Effector CD8-positive, alpha-beta T cell (primary cell): ENCODE measurements around the gene SHC3.

Source experiments
- DNase-seq: peaks from one replicate; lab custom pipeline; 2025; lab: John Stamatoyannopoulos, UW

The SHC3 gene

DNA sequence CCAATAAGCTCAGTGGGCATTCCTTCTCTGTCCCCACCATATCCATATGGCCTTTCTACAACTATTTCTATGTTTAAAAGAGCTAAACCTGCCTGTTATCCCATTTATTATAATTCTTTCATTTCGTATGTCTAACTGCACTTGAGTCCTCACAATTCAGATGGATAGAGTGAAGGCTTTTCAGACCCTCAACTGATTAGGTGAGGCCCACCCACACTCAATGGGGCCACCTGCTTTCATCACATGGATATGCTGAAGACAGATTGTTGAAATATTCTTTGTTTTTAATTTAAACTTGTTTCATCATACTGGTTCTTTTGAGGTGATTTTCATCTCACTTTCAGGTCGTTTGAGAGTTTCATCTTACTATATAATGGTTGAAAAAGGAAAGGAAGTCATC, 193.0 kb downstream of the SHC3 start:
- DNase-seq = no peak

DNA sequence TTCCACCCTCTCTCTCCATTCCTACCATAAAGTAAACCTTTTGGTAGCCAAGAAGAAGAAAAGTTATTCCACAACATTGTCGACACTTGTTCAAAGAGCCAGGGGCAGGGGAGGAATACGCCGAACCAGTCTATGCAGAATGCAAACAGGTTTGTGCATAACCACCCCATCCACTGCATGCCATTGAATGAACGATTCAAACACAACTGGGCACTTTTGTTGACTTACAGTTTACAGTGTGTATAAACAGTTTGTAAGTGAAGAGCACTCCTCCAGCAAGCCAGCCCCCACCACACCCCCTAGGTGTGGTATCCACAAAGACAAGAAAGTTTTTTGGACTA, 194.1 kb downstream of the SHC3 start:
- no peak for DNase-seq

DNA sequence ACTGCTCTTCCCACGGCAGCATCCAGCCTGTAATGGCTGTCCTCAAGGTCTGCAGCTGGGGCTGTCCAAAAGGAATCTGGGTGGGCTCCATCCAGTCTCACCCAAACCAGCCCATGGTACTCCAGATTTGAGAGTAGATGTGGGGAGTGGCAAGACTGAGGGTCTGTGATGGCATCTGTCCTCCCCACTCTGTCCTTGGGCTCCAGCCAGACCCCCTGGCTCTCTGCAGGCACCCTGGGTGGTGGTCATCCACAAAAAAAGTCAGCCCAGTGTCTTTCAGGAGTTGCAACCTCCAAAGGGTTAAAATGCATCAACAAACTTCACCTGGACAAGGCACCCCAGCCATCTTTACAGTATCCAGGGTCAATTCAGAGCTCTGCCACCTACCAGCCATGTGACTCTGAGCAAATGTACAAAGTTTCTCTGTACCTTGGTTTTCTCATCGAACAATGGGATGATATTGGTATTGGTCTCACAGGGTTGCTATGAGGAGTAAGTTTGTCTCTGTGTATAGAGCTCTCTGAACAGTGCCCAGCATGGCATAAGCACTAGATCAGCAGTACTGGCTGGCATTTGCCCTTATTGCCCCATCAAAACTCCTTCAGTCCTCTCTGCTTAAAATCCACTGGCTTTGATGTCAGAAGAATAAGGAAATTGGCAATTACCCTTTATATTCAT, 194.6 kb downstream of the SHC3 start:
- no peak for DNase-seq

- DNase-seq = no peak
Measured at GRCh38 chr9:88980740-88981203, 197.8 kb downstream of the SHC3 start.

- no peak for DNase-seq
Measured at GRCh38 chr9:88979791-88980190, 198.8 kb downstream of the SHC3 start.

DNA sequence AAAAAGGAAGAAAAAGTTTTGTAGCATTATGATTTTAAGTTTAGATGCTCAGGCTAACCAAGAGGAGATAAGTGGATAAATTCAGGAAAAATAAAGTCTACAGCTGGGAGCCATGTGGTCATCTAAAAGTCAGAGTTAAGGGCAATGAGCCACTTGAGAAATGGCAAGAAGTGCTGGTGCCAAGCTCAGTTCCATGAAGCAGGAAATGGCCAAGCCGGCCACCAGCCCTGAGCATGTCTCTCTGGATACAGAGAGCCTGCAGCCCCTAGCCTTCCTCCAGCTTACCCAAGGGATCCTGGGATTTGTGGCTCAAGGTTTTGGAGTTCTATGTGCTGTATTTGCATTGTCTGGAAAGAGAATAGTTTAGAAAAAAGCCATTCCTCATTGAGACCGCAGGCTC, 199.6 kb downstream of the SHC3 start:
- DNase-seq = no peak

- no peak for DNase-seq
Measured at GRCh38 chr9:88978034-88978433, 200.6 kb downstream of the SHC3 start.

GRCh38 chr9:88976890-88977257, 201.7 kb downstream of the SHC3 start:
- no peak for DNase-seq

DNA sequence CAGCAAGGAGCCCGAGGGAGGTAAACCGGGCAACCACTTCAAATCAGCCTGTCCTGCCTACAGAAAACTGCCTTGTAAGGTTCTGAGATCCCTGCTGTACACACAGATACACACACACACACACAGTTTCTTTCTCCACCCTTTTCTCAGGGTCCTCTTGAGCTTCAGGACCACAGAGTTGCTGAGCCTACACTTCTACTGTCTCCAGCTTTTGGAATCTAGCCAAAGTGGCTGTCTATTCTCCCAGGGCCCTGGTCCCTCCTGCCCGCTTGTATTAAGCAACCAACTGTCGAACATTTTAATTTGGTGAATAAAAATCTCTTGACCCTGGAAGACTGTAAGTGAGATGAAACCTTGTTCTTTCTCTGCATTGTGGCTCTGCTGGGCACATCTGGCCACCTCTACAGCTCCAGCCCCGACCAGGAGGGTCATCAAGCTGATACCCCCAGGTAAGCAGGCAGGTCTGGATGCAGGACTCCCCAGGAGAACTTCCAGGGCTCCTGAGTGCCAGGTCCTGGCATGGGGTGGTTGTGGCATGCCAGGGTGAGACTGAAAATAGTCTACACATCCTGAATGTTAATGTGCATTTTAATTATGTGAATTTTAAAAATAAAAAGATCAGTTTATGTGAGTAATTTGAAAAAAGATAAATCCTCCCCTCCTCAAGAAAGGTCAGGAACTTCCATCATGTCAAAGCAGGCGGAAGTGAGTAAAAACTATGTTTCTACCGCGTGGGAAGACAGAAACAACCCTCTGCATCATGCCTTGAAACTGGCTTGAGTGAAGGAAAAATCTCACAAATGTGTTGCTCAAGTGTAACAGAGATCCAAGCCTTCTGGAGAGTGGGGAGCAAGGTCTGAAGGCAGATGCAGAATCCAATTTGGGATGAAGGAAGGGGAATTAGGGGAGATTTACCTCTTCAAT, 202.4 kb downstream of the SHC3 start:
- DNase-seq = no peak

DNA sequence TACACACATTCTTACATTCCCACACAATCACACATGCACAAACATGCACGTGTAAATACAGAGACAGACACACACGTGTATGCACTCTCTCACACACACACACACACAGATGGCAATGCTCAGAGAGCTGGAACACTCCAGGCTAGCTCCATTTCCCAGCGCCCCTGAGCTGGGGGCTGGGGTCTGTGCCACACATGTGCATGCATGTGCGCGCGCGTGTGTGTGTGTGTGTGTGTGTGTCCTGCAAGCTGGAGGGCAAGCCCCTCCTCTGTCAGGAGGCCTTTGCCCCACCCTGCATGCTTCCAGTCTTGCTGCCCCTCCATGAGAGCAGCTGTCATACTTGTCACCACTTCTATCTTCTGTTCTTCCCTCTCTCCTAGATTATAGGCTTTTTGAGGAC, 204.0 kb downstream of the SHC3 start:
- no peak for DNase-seq

- DNase-seq = no peak
Measured at GRCh38 chr9:88973281-88974045, 205.2 kb downstream of the SHC3 start.

- no peak for DNase-seq
Measured at GRCh38 chr9:88972401-88972800, 206.2 kb downstream of the SHC3 start.

GRCh38 chr9:88971131-88971960, 207.3 kb downstream of the SHC3 start:
- no peak for DNase-seq

DNA sequence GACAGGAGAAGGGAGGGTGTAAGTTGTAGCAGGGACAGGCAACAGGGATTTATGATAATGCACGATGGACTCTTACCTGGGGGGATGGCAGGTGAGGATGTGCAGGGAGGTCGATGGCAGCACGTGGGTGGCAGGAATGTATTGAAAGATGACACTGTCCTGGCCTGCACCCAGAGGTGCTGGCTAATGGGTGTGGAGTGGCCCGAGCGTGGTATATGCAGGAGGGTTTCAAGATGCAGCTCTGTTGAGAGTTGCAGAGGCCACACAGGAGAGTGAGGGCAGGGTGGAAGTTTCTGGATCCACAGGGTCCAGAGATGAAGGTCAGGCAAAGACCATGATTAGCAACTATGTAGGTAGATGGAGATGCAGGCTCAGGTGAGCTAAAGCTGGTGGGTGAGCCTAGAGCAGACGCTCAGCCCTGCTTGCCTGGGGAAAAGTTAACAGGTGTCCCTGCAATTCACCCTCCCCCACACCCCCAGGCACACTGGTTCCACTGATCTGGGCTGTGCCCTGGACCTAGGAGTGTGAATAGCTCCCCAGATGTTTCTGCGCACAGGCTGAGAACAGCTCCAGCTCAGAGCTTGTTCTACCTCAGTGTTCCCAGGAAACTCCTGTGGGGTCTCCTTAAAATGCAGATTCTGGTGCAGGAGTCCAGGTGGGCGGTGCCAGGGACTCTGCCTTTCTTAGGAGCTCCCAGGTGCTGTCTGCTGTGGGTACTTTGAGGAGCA, 208.8 kb downstream of the SHC3 start:
- DNase-seq = no peak

- DNase-seq = no peak
Measured at GRCh38 chr9:88968799-88969198, 209.8 kb downstream of the SHC3 start.

DNA sequence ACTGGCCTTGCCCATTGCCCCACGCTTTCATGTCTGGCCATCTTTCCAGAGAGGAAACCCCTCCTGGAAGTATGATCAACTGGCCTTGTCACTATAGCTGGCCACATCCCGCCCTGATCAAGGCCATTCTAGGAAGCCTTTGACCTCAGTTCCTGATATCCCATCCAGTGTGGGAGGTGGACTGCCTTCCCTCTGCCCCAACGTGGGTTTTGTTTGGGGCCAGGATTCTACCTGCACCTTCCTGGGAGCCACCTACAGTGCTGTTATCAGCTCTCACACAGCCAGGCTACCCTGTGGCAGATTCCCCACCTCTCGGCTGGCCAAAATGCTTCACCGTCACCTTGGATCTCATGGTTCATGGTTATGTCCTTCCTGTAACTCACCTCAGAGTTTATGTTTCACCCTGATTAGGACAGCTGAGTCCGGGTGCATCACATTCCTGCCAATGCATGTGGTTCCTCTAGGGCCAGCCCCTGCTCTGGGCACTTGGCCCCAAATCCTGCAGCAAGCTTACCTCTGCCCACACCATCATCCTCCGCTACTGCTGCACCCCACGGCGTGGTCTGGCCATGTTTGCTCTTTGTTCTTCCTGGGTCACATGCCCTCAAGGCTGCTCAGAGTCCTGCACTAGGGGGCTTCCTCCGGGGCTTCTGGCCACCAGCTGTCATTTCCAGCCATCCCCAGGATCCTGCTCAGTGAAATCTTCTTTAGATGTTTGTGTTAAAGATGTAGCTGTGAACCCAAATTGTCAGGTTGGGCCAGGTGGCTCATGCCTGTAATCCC, 211.5 kb downstream of the SHC3 start:
- DNase-seq = no peak

DNA sequence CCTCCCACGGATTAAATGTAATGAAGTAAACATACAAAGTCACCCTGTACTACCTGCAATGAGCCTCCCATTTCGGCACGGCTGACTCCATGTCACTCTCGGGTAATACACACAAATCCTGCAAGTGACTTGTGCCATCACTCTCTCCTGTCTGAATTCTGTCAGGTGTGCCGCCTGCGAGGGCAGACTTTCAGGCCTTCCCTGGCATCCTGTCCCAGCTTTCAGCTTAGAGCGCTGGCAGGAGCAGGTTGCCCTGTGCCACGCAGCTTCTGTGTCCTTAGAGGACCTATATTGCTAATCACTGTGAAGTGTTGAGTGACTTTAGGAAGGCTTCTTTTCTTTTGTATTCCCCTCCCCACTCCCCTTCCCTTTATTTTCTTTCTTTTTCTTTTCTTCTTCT, 213.1 kb downstream of the SHC3 start:
- no peak for DNase-seq

DNA sequence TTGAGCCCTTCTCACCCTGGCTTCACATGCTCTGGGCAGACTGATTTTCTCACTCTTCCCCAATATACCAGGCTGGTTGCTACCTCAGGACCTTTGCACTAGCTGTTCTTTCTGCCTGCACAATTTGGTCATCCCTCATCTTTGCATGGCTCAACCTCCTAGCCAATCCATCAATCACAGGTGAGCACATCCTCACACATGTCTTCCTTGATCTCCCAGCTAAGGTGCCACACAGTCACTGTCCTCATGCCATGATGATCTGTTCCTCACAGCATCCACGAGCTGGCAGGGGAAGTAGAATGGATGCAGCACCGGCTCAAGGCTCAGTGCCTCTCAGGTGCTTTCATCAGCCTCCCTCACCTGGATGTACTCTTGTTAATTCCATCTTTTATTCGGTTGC, 218.0 kb downstream of the SHC3 start:
- no peak for DNase-seq

DNA sequence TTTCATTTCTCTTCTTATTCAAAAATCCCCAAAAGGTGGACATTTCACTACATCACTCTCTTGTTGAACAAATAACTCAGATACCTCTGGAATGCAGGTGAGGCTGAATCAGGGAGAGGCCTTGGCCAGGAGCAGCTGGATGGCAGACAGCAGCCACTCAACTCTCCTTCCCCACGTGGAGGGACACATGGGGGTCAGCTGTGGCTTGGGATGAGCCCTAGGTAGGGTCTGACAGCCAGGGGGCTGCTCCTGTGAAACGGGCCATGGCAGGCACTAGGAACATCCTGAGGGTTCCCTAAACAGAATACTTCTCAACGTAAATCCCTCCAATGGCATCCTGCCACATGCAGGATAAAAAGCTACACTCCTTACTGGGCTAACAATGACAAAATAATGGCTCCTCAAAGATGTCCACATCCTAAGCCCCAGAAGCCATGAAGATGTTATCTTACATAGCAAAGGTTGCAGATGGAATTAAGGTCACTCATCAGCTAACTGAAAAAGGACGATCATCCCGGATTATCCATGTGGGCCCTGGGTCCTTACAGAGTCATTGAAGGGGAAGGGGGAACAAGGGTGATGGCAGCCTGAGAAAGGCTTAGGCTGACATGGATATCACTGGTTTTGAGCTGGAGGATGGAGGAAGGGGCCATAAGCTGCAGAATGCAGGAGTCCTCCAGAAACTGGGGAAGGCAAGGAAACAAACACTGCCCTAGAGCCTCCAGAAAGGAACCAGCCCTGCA, 218.7 kb downstream of the SHC3 start:
- no peak for DNase-seq

- DNase-seq = no peak
Measured at GRCh38 chr9:88957526-88957925, 221.1 kb downstream of the SHC3 start.
